ENCODE results near the gene RAVER2. TPM values are rescaled to one million over a fixed set of nuclear protein-coding genes. Genes with fewer than 3 reads are reported as not detected.
"Not testable (repeated sequence)": the region's sequence is repeated elsewhere in the genome, so short reads cannot be mapped to it uniquely, and the experiment has no call there.

The RAVER2 gene
- total RNA-seq, 1 experiment from 2014 or later = 15.1 TPM

GRCh38 chr1:64810001-64810400 lies 65.1 kb downstream of the RAVER2 start:
- Histone ChIP-seq H3K4me1 (ENCODE audit: control insufficient read depth, insufficient read depth, low read length) (no peaks in the 10 kb centered on the region), H3K36me3 (ENCODE audit: control insufficient read depth, insufficient read depth, low read length) (no peaks in the 10 kb centered on the region), H3K9me3 (ENCODE audit: control insufficient read depth, insufficient read depth, low read depth, low read length) (no peaks in the 10 kb centered on the region), H3K27ac (ENCODE audit: low read length) (no peak overlapping the region), H3K27me3 (ENCODE audit: control insufficient read depth, insufficient read depth, low read length) (no peaks in the 10 kb centered on the region), H3K4me3 (ENCODE audit: low read depth in 2 of 2, low read length in 2 of 2) (no peak overlapping the region)
- in situ Hi-C loops (cut with HindIII; ENCODE audit: low pct_unique_long_range_greater_than_20kb, low sequenced_read_pairs) (loop anchor here (25.0 kb wide), 1 partner anchor 98 kb away; no protein-coding TSS in a partner anchor), intact Hi-C loops (cut with micrococcal nuclease; ENCODE audit: unreplicated experiment) (no loop called here)
- ATAC-seq (no peak), DNase-seq (ENCODE audit: low read depth, low spot score) (no peak)
- no peak for TF ChIP-seq SIN3A (IDR thresholded peaks at IDR 0.05; ENCODE audit: borderline replicate concordance, insufficient read depth, low read depth, low read length)
- no peak for TF ChIP-seq TCF7L2 (IDR thresholded peaks at IDR 0.05; ENCODE audit: low read depth, low read length)
- ChIA-PET CTCF (no interaction called here), POLR2A (no interaction called here)
- no TSS peak for BruUV-seq (replicated peaks)

GRCh38 chr1:64811131-64811530 lies 66.3 kb downstream of the RAVER2 start:
- ATAC-seq (no peak), DNase-seq (ENCODE audit: low read depth, low spot score) (no peak)
- Histone ChIP-seq H3K27ac (ENCODE audit: low read length) (no peak overlapping the region), H3K4me1 (ENCODE audit: control insufficient read depth, insufficient read depth, low read length) (no peaks in the 10 kb centered on the region), H3K36me3 (ENCODE audit: control insufficient read depth, insufficient read depth, low read length) (no peaks in the 10 kb centered on the region), H3K27me3 (ENCODE audit: control insufficient read depth, insufficient read depth, low read length) (no peaks in the 10 kb centered on the region), H3K4me3 (ENCODE audit: low read depth in 2 of 2, low read length in 2 of 2) (no peak overlapping the region), H3K9me3 (ENCODE audit: control insufficient read depth, insufficient read depth, low read depth, low read length) (no peaks in the 10 kb centered on the region)
- TF ChIP-seq REST (IDR thresholded peaks at IDR 0.05; ENCODE audit: insufficient read depth in 1 of 2, low read depth in 2 of 2, low read length in 1 of 2) = no peak
- no peak for TF ChIP-seq POLR2AphosphoS5 (IDR thresholded peaks at IDR 0.05; ENCODE audit: low read depth, low read length)
- TF ChIP-seq CTCF (IDR thresholded peaks at IDR 0.05) = no peak
- TF ChIP-seq SIN3A (IDR thresholded peaks at IDR 0.05; ENCODE audit: borderline replicate concordance, insufficient read depth, low read depth, low read length) = no peak
- TF ChIP-seq TCF7L2 (IDR thresholded peaks at IDR 0.05; ENCODE audit: low read depth, low read length) = no peak
- CTCF ChIA-PET = no interaction called here
- POLR2A ChIA-PET = no interaction called here
- no TSS peak for BruUV-seq (replicated peaks)
- intact Hi-C loops (cut with micrococcal nuclease; ENCODE audit: unreplicated experiment) = no loop called here
- in situ Hi-C loops (cut with HindIII; ENCODE audit: low pct_unique_long_range_greater_than_20kb, low sequenced_read_pairs) = loop anchor here (25.0 kb wide), 1 partner anchor 99 kb away; no protein-coding TSS in a partner anchor

- H3K9me3 ChIP-seq (ENCODE audit: control insufficient read depth, insufficient read depth, low read depth, low read length) = no peaks in the 10 kb centered on the region
- no peak for TF ChIP-seq CTCF (IDR thresholded peaks at IDR 0.05)
- no peak for TF ChIP-seq REST (IDR thresholded peaks at IDR 0.05; ENCODE audit: insufficient read depth in 1 of 2, low read depth in 2 of 2, low read length in 1 of 2)
- no peak for TF ChIP-seq POLR2AphosphoS5 (IDR thresholded peaks at IDR 0.05; ENCODE audit: low read depth, low read length)
- no peak for TF ChIP-seq TCF7L2 (IDR thresholded peaks at IDR 0.05; ENCODE audit: low read depth, low read length)
- ATAC-seq = no peak
- no peak for DNase-seq (ENCODE audit: low read depth, low spot score)
- ChIA-PET POLR2A (no interaction called here), CTCF (no interaction called here)
- no peaks in the 10 kb centered on the region for H3K27me3 ChIP-seq (ENCODE audit: control insufficient read depth, insufficient read depth, low read length)
- H3K4me1 ChIP-seq (ENCODE audit: control insufficient read depth, insufficient read depth, low read length) = no peaks in the 10 kb centered on the region
- intact Hi-C loops (cut with micrococcal nuclease; ENCODE audit: unreplicated experiment) = no loop called here
- no peaks in the 10 kb centered on the region for H3K36me3 ChIP-seq (ENCODE audit: control insufficient read depth, insufficient read depth, low read length)
- H3K4me3 ChIP-seq (ENCODE audit: low read depth in 2 of 2, low read length in 2 of 2) = no peak overlapping the region
- in situ Hi-C loops (cut with HindIII; ENCODE audit: low pct_unique_long_range_greater_than_20kb, low sequenced_read_pairs) = loop anchor here (25.0 kb wide), 1 partner anchor 102 kb away; no protein-coding TSS in a partner anchor
- no TSS peak for BruUV-seq (replicated peaks)
- no peak overlapping the region for H3K27ac ChIP-seq (ENCODE audit: low read length)
Measured at GRCh38 chr1:64814427-64814826, 69.6 kb downstream of the RAVER2 start.

GRCh38 chr1:64817364-64817763 lies 72.5 kb downstream of the RAVER2 start:
- H3K4me1 ChIP-seq (ENCODE audit: control insufficient read depth, insufficient read depth, low read length); POLR2A ChIA-PET; H3K4me3 ChIP-seq (ENCODE audit: low read depth in 2 of 2, low read length in 2 of 2); ATAC-seq; H3K36me3 ChIP-seq (ENCODE audit: control insufficient read depth, insufficient read depth, low read length); H3K27me3 ChIP-seq (ENCODE audit: control insufficient read depth, insufficient read depth, low read length); DNase-seq (ENCODE audit: low read depth, low spot score); CTCF ChIA-PET; H3K9me3 ChIP-seq (ENCODE audit: control insufficient read depth, insufficient read depth, low read depth, low read length); H3K27ac ChIP-seq (ENCODE audit: low read length); intact Hi-C loops (cut with micrococcal nuclease; ENCODE audit: unreplicated experiment); BruUV-seq (replicated peaks): not testable (repeated sequence)
- in situ Hi-C loops (cut with HindIII; ENCODE audit: low pct_unique_long_range_greater_than_20kb, low sequenced_read_pairs) = loop anchor here (25.0 kb wide), 1 partner anchor 105 kb away; no protein-coding TSS in a partner anchor
